ENCODE measurements around the gene LRRC27.

The LRRC27 gene

GRCh38 chr10:132339276-132339675, 7.3 kb downstream of the LRRC27 start:
- no peak for DNase-seq

GRCh38 chr10:132341017-132341416, 9.0 kb downstream of the LRRC27 start:
- no peak for DNase-seq

GRCh38 chr10:132341781-132342180, 9.8 kb downstream of the LRRC27 start:
- DNase-seq: no peak

GRCh38 chr10:132342553-132342952, 10.6 kb downstream of the LRRC27 start:
- no peak for DNase-seq

GRCh38 chr10:132344386-132344785, 12.4 kb downstream of the LRRC27 start:
- no peak for DNase-seq

- DNase-seq: no peak
These were observed 13.4 kb downstream of the LRRC27 start for GRCh38 chr10:132345345-132345744.

GRCh38 chr10:132346806-132347205, 14.8 kb downstream of the LRRC27 start:
- no peak for DNase-seq

GRCh38 chr10:132347211-132347930, 15.4 kb downstream of the LRRC27 start:
- DNase-seq: no peak

- no peak for DNase-seq
These were observed 15.9 kb downstream of the LRRC27 start for GRCh38 chr10:132347931-132348267.

- DNase-seq: no peak
These were observed 17.8 kb downstream of the LRRC27 start for GRCh38 chr10:132349766-132350165.

GRCh38 chr10:132350391-132350790, 18.4 kb downstream of the LRRC27 start:
- no peak for DNase-seq

GRCh38 chr10:132350946-132351345, 19.0 kb downstream of the LRRC27 start:
- DNase-seq: no peak

GRCh38 chr10:132351611-132352010, 19.6 kb downstream of the LRRC27 start:
- no peak for DNase-seq

GRCh38 chr10:132352462-132353308, 20.7 kb downstream of the LRRC27 start:
- DNase-seq: peak; percentile 26 to 28

- DNase-seq: no peak
These were observed 21.7 kb downstream of the LRRC27 start for GRCh38 chr10:132353456-132354355.

- no peak for DNase-seq
These were observed 22.5 kb downstream of the LRRC27 start for GRCh38 chr10:132354356-132355094.

GRCh38 chr10:132355297-132355696, 23.3 kb downstream of the LRRC27 start:
- no peak for DNase-seq

GRCh38 chr10:132355754-132356153, 23.8 kb downstream of the LRRC27 start:
- DNase-seq: no peak

GRCh38 chr10:132356621-132357195, 24.7 kb downstream of the LRRC27 start:
- DNase-seq: no peak

- no peak for DNase-seq
These were observed 25.5 kb downstream of the LRRC27 start for GRCh38 chr10:132357286-132358058.

- DNase-seq: no peak
These were observed 27.5 kb downstream of the LRRC27 start for GRCh38 chr10:132359305-132360040.

All from AML-193 (cell line).